ENCODE data around the gene KRT5.

The KRT5 gene

GRCh38 chr12:52519826-52520662 lies at the start of gene KRT5:
KRT5 (minus strand) TSS chr12:52520394; CDS start chr12:52520296, 98 bp downstream.
- in situ Hi-C loops (cut with HindIII; ENCODE audit: low pct_ligation_motif_present, low sequenced_read_pairs) = no loop called here
- DNase-seq = no peak

GRCh38 chr12:52568111-52568510 lies 47.9 kb upstream of the KRT5 start:
- Histone ChIP-seq H3K4me3 (ENCODE audit: low read depth, low read length) (no peak overlapping the region), H3K27ac (no peak overlapping the region), H3K36me3 (replicated peaks) (no peaks in the 10 kb centered on the region), H3K27me3 (replicated peaks) (peaks cover 9% of the 10 kb centered on the region)
- no peak for TF ChIP-seq CTCF (IDR thresholded peaks at IDR 0.05; ENCODE audit: low read depth, low read length, missing control alignments)
- in situ Hi-C loops (cut with HindIII; ENCODE audit: low pct_ligation_motif_present, low sequenced_read_pairs) = no loop called here
- no peak for DNase-seq

More at GRCh38 chr12:52519826-52520662, at the start of gene KRT5:
- Histone ChIP-seq H3K27me3 (replicated peaks) (no peaks in the 10 kb centered on the region), H3K4me3 (ENCODE audit: low read depth, low read length) (no peak within 1 kb of the TSS), H3K36me3 (replicated peaks) (no peaks in the 10 kb centered on the region), H3K27ac (no peak within 1 kb of the TSS)
- no peak for TF ChIP-seq CTCF (IDR thresholded peaks at IDR 0.05; ENCODE audit: low read depth, low read length, missing control alignments)

- in situ Hi-C loops (cut with HindIII; ENCODE audit: low pct_ligation_motif_present, low sequenced_read_pairs) = no loop called here
- H3K36me3 ChIP-seq (replicated peaks) = no peaks in the 10 kb centered on the region
- no peak overlapping the region for H3K4me3 ChIP-seq (ENCODE audit: low read depth, low read length)
- H3K27ac ChIP-seq = no peak overlapping the region
- TF ChIP-seq CTCF (IDR thresholded peaks at IDR 0.05; ENCODE audit: low read depth, low read length, missing control alignments) = no peak
- DNase-seq = no peak
- H3K27me3 ChIP-seq (replicated peaks) = peaks cover 9% of the 10 kb centered on the region
These were observed 46.7 kb upstream of the KRT5 start for GRCh38 chr12:52566847-52567291.

GRCh38 chr12:52564582-52564981 lies 44.4 kb upstream of the KRT5 start:
- Histone ChIP-seq H3K27me3 (replicated peaks) (peaks cover 9% of the 10 kb centered on the region), H3K27ac (no peak overlapping the region), H3K4me3 (ENCODE audit: low read depth, low read length) (no peak overlapping the region), H3K36me3 (replicated peaks) (no peaks in the 10 kb centered on the region)
- TF ChIP-seq CTCF (IDR thresholded peaks at IDR 0.05; ENCODE audit: low read depth, low read length, missing control alignments) = no peak
- in situ Hi-C loops (cut with HindIII; ENCODE audit: low pct_ligation_motif_present, low sequenced_read_pairs) = no loop called here
- no peak for DNase-seq

GRCh38 chr12:52561880-52562449 lies 41.8 kb upstream of the KRT5 start:
- DNase-seq = peak; percentile 2
- in situ Hi-C loops (cut with HindIII; ENCODE audit: low pct_ligation_motif_present, low sequenced_read_pairs) = no loop called here
- TF ChIP-seq CTCF (IDR thresholded peaks at IDR 0.05; ENCODE audit: low read depth, low read length, missing control alignments) = peak; percentile 68
- H3K36me3 ChIP-seq (replicated peaks) = no peaks in the 10 kb centered on the region
- peaks cover 8% of the 10 kb centered on the region for H3K27me3 ChIP-seq (replicated peaks)
- no peak overlapping the region for H3K27ac ChIP-seq
- no peak overlapping the region for H3K4me3 ChIP-seq (ENCODE audit: low read depth, low read length)
